ENCODE data around the gene FXR2. TPM values are rescaled to one million over a fixed set of nuclear protein-coding genes. Genes with fewer than 3 reads are reported as not detected.

Gene FXR2
- total and polyA plus RNA-seq, 2 donors (not counting 3 experiments of a cell fraction or from before 2014, with no cell fraction given) = 40.1 to 48.9 TPM

- DNase-seq (ENCODE audit: low read depth, low spot score) = peak; percentile 89
- peak overlapping the region; percentile 70 for H3K27ac ChIP-seq (ENCODE audit: insufficient read depth, low read depth, low read length)
- TF ChIP-seq POLR2A (IDR thresholded peaks at IDR 0.05; ENCODE audit: low read depth, low read length) (peak; percentile 84), POLR2AphosphoS5 (IDR thresholded peaks at IDR 0.05; ENCODE audit: insufficient read depth, low read depth, low read length) (peak; percentile 69), CTCF (IDR thresholded peaks at IDR 0.05; ENCODE audit: extremely low read depth in 1 of 2, insufficient read depth in 1 of 2, low read depth in 1 of 2, low read length in 2 of 2) (no peak)
These were observed 56.7 kb downstream of the FXR2 start for GRCh38 chr17:7557775-7558543.

More at GRCh38 chr17:7557775-7558543, 56.7 kb downstream of the FXR2 start:
- no TSS peak for BruUV-seq (replicated peaks)
- no peaks in the 10 kb centered on the region for H3K36me3 ChIP-seq (ENCODE audit: control insufficient read depth in 2 of 2, extremely low read depth in 1 of 2, insufficient read depth in 2 of 2, low read length in 2 of 2)
- peak overlapping the region; percentile 53 for H3K4me2 ChIP-seq (ENCODE audit: insufficient read depth, low read length)
- intact Hi-C loops (cut with micrococcal nuclease) = loop anchor here (1.0 kb wide), 1 partner anchor 123 kb away; the partner anchor contains the start of gene TMEM102
- peak; percentile 95 for FAIRE-seq
- no peaks in the 10 kb centered on the region for H3K27me3 ChIP-seq (ENCODE audit: control insufficient read depth in 2 of 2, insufficient read depth in 2 of 2, low read length in 2 of 2)
- H4K20me1 ChIP-seq (replicated peaks; ENCODE audit: control insufficient read depth, extremely low read depth, insufficient read depth, low read length) = no peaks in the 10 kb centered on the region
- peak overlapping the region; percentile 77 for H2AFZ ChIP-seq (ENCODE audit: low read depth, low read length)
- ChIA-PET CTCF (interaction anchor here (0.8 to 6.7 kb wide), 16 partner anchors 9 to 512 kb away, joined by 3 to 314 read pairs (median 4); partner anchors contain the start of gene SOX15), POLR2A (interaction anchor here (1.1 to 1.8 kb wide), 2 partner anchors 73 to 79 kb away, joined by 3 to 7 read pairs; partner anchors contain the start of genes POLR2A and ZBTB4)
- peak overlapping the region; percentile 65 for H3K9ac ChIP-seq (replicated peaks; ENCODE audit: extremely low read depth, insufficient read depth, low read length)
- peaks cover 32% of the 10 kb centered on the region for H3K4me1 ChIP-seq (ENCODE audit: control insufficient read depth, extremely low read depth, insufficient read depth, low read length)
- no peaks in the 10 kb centered on the region for H3K9me1 ChIP-seq (replicated peaks; ENCODE audit: control insufficient read depth, extremely low read depth, insufficient read depth, low read length)
- H3K9me3 ChIP-seq (replicated peaks; ENCODE audit: control insufficient read depth, insufficient read depth, low read length) = no peaks in the 10 kb centered on the region
- H3K4me3 ChIP-seq (replicated peaks in 1 of 3; ENCODE audit: insufficient read depth in 1 of 3, low read depth in 1 of 3, low read length in 3 of 3) = no peak overlapping the region
- dilution Hi-C loops (cut with MboI; ENCODE audit: extremely low pct_ligation_motif_present, low sequenced_read_pairs) = no loop called here
- H3K79me2 ChIP-seq (ENCODE audit: control insufficient read depth, insufficient read depth, low read length) = peaks cover 12% of the 10 kb centered on the region

All from endothelial cell of umbilical vein (primary cell).